Kidney capillary endothelial cell (primary cell): ENCODE data around the gene CBLIF.
"Not testable (repeated sequence)": the region's sequence is repeated elsewhere in the genome, so short reads cannot be mapped to it uniquely, and the experiment has no call there.

ENCODE experiments used
- DNase-seq: peaks from one replicate; pipeline ENCODE4 v3.0.0-alpha.2; 2018; ENCODE audit warnings: low spot score

CBLIF gene

DNA sequence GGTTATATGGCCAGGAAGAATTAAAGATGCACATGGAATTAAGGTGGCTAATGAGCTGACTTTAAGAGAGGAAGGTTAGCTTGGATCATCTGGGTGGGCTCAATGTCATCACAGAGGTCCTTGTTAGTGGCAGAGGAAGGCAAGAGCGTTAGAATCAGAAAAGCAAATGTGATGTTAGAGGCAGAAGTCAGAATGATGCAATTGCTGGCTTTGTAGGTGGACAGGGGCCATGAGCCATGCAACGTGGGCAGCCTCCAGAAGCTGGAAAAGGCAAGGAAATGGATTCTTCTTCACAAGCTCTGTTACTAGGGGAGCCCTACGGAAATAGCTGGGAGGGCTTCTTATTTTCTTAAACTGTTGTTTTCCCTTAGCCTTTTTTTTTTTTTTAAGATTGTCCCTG, 2.3 kb upstream of the CBLIF start:
- DNase-seq, result no peak

DNA sequence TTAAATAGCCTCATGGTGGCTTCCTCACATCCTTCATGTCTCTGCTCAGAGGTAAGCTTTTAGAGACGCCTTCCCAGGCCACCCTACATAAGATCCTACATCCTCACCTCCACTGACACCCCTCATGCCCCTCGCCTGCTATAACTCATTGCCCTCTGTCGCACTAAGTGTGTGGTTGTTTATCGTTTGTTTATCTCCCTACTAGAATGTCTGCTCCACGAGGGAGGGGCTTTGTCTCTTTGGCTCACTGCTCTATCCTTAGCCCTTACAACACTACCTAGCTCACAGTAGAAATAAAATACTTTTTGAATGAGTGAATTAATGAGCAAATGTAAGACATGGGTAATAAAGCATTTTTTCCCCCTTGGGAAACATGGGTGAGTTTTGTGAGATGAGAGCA, 1.3 kb upstream of the CBLIF start:
- DNase-seq, result no peak

DNA sequence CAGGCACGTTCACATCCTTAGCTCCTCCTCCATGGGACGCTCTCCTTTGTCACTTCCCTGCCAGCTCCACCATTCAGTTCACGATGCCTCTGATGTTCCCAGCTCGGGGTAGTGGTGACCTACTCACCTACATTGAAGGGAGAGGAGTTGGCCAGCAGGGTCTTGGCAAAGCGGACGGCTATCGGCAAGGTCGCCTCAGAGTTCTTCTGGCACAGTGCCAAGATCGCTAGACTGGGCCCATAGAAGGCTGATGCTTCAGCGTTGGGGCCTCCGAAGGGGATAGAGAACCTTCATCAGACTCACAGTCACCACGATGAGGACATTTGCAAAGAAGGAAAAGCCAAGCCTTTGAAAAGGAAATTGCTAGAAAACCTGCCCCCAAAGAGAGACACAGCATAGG, 3.0 kb downstream of the CBLIF start:
- no peak for DNase-seq

DNA sequence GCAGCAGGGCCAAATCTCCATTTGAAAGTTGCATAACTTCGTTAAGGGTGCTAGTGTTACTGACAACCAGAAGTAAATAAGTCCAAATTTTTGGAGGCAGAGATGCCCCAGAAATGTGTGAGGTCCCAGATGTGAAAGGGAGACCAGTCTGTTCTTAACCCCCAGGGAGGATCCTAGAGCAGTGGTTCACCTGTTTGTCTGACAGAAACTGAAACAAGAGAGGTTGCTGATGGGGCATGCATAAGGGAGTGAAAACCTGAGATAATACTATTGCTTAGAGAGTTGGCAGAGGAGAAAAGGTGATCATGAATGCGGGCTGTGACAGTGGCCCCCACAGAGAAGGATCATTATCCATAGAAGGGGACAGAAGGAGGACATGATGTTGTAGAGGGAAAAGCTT, 3.8 kb downstream of the CBLIF start:
- no peak for DNase-seq

DNA sequence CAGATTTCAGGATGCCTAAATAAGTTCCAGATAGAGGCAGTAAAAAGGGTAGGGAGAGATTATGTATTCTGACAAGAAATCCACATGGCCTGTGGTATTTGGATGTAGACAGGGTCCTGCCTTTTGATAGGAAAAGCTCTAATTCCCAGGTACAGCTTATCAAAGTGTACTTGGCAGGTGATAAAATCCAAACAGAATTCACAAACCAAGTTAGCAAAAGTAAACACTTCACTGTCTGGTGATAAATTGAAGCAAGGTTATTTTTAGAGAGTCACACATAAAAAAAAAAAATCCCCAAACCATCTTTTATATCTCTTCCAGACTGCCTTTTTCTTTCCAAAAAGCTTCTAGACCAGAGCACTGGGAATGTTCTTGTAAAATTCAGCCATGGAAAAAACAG, 5.7 kb downstream of the CBLIF start:
- DNase-seq, result no peak

DNA sequence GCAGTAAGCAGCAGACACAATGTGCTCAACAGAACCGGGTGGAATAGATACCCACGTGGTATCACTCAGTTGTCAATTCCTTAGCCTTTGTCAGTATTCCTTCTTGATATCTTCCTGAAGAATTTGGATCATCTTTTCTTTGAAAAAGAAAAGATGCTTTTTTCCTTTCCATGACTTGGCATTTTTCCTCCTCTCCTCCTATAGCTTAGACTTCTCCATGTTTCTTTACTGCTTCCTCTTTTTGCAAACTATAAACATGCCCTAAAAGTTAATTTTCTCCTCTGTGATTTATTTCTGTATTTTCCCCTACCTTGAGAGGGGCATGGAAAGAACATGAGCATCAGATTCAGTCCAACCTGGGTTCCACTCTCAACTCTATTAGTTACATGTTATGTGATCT, 11.7 kb downstream of the CBLIF start:
- no peak for DNase-seq

DNA sequence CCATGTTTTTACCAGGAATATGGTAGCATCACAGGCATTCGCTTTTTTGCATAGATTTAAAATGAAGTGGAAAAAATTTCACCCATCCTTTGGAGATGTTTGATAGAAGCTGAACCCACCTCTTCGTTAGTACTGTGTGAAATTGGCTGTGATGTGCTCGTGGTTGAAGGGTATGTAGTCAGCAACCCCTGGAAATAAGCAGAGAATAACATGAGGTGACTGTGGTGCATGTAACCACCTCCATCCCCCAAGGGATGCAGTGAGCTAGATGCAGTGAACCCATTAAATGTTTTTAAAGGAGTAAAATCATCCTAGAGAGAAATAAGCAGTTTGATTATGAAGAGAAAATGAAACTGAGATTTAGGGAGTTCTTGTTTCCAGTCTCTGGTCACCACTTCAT, 15.9 kb downstream of the CBLIF start:
- DNase-seq, result no peak

DNA sequence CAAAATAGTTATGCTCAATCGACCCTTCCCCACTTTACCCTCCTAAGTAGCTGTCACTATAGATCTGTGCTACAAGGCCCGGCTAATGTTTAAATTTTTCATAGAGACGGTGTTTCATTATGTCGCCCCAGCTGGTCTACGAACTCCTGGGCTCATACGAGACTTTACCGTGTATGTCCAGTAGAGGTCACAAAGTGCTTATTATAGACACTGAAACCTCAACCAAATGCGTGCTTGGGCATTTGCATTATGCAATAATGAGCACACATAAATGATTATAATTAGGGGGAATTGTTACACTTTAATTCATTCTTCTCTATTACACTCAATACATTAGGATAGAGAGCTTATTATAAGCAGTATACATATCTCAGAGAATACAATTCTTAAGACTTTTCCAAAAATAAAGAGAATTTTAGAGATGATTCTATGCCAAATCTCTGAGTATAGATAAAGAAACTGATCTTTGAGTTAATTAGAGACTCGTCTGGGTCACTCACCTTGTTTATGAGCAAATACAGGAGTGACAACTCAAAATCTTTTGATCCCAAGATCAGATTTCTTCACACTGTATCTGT, 22.2 kb downstream of the CBLIF start:
- peak; percentile 57 for DNase-seq

DNA sequence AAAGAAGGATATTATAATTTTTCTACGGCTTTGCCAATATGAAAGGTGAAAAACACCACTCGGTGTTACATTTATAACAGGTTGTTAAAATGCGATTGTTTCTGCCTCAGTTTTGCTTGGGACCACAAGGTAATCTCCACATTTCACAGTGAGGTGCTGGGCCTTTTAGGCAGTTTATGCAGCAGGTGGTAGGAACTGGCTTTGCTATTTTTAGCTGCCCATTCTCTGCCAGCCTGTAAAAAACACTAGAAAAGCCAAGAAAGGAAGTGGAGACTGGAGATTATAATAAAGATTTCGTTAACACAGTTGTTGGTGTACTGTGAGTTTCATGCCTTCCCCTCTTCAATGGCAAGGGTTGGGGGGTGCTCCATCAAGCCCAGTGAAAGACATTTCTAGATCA, 26.7 kb downstream of the CBLIF start:
- no peak for DNase-seq

DNA sequence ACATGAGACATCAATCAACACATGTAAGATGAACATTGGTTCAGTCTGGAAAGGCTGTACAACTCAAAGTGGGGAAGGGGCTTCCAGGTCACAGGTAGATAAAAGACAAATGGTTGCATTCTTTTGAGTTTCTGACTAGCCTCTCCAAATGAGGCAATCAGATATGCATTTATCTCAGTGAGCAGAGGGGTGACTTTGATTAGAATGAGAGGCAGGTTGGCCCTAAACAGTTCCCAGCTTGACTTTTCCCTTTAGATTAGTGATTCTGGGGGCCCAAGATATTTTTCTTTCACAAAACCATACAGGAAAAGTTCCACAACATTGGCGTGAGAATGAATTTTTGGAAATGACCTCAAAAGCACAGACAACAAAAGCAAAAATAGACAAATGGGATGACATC, 28.9 kb downstream of the CBLIF start:
- DNase-seq, result not testable (repeated sequence)

DNA sequence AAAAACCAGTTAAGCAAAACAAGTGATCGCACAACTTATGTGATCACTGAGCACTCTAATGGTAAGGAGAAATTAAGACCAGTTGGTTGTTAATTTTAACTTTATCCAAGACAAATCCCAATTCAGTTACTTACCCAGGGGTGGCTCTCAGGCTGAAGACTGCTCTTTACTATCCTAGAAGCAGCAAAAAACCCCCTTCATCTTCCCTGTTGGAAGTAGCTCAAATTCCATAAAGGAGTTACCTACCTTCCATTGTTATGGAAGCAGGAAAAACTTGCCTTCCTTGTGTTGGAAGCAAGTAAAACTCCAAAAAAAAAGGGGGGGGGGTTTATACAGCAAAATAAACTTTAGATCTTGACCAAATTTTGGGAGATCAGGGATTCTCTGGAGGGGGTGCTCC, 29.5 kb downstream of the CBLIF start:
- no peak for DNase-seq

DNA sequence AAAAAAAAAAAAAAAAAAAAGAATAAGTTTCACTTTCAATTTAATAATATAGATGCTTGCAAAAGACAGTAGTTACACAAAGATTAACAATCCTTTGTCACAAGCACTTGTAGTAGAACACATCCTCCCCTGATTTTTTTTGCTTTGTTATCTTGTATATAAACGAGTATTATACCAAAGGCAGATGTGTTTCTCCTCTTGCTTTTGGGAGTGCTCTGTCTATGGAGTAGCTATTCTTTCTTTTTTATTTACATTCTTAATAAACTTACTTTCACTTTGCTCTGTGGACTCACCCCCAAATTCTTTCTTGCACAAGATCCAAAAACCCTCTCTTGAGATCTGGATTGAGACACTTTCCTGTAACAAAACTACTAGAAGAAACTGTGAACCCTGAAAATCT, 31.3 kb downstream of the CBLIF start:
- no peak for DNase-seq

DNA sequence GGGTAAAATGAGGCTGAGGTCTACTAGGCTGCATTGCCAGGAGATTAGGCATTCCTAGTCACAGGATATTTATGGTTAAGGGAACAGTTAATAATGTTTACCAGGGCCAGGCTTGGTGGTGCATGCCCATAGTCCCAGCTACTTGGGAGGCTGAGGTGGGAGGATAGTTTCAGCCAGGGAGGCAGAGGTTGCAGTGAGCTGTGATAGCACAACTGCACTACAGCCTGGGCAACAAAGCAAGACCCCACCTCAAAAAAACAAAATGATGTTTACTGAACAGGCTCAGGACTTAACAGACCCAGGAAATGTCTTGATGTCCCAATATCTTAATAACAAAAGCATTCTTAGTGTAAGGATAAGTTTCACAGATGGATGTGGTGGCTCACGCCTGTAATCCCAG, 31.9 kb downstream of the CBLIF start:
- no peak for DNase-seq

DNA sequence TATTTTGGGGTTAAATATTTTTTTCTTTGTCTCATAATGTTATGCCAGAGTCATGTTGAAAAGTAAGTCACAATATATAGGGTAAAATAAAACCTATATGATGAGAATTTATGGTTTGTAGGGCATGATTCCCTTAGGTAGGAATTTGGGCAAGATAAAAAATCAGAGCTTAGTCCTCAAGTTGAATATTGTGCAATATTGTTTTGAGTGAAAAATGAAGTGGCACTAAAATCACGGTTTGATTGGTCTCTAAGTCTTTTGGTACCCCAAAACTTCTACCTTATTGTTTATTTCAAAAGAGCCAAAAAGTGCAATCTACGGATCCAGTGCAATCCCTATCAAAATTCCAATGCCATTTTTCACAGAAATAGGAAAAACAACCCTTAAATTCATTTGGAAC, 33.1 kb downstream of the CBLIF start:
- no peak for DNase-seq

DNA sequence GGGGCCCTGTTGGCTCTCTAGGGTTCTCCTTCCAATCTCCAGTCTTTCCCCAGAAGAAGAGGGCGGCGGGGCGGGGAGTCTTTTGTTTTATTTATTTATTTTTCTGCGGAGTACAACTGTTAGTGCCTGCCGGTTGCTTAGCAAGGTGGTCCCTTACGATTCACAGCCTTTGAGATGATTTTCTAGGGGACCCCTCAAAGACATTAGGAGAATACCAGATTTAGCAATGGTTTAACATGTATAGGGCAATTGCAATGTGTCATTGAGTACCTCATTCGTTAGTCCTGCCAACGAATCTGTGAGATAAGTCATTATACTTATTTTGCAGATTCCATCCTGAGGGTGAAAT, 34.4 kb downstream of the CBLIF start:
- DNase-seq, result no peak

DNA sequence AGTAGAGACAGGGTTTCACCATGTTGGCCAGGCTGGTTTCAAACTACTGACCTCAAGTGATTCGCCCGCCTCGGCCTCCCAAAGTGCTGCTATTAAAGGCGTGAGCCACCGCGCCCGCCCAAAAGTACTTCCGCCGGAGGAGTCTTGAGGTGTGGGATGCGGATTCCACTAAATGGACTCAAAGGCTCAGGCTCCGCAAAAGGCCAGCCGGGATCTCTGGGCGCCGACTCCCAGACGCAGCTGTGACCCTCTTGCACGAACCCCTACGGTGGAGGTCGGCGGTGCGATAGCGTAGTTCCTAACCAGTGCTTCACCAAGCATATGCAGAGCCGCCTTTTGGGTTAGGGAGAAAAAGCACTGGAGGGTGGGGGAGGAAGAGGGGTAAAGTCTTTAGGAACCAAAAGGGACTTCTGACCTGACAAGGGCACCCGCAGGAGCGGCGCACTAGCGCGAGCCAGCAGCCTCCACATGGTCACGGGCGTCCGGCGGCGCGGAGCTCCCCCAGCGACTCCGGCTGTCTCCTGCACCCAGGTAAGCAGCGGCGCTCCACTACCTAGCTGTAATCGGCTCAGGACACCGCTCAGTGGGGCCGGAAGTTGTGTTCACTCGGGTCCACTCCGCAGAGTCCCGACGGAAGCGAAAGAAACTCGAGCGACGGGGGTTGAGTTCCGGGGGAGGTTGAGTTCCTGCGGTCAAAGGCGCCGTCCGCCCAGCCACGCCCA, 34.9 kb downstream of the CBLIF start, which contains the start of gene MRPL16:
MRPL16 (minus strand) TSS at position 590 of the 722 bp plus-strand sequence; CDS start at position 470, 120 bp downstream.
- peak; percentile 70 for DNase-seq

DNA sequence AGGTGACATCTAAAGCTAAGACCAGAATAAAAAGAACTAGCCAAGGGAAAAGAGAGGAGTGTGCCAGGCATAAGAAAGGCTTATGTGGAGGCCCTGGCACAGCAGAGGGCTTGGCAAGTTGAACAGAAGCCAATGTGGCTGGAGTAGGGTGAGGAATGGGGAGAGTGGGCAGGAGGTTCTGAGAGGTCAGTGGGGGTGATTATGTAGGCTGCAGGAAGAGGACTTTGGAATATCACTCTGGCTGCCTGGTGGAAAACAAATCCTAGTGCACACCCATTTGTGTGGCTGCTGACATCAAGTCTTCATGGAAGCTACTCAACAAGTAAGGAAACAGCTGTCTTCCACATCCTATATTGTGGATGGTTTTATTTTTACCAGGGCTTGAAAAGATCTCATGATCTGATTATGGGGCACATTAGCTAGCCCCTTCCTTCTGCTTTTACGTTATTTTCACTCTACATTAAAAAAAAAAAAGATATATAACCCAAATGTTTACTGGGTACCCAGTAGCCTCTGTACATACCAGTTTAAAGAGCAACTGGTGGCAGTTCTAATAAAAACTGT, 38.2 kb downstream of the CBLIF start:
- no peak for DNase-seq

DNA sequence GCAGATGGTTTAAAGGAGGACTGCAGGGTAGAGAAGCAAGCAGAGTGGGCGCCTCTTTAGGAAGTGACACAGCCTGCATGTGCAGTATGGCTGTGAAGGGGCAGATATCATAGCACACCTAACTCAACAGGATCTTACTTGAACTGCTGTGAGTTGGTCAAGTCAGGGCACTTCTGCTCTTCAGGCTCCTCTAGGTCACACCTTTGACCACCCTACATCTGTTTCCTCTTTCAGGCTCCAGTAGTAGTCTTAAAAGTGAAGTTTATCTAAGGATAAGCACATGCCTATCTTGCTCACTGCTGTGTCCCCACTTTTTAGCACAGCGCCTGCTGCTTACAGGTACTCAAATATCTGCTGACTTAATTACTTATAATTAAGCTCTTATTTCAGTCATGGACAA, 41.2 kb downstream of the CBLIF start:
- DNase-seq, result no peak

DNA sequence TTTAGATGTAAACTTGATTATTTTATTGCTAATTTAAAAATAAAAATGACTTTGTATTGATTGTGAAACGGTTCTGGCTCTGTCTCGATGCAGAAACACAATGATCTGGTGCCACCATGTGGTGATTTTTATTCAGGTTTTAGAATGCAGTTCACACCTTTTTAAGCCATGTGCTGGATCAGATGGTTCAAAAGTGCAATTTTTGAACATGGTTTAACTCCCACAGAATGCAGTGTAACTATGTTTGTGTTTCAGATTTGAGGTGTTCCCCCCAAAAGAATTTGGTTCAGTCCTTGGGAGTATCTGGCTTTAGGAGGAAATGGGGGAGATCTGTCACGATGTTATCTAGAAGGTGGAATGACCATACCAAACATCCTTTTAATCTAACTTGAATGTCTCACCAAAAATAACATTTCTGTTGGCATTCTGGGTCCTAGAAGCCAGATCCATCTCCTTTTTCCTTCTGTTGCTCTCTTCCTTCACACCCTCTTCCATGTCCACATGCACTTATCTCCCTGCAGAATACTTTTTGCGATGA, 42.6 kb downstream of the CBLIF start:
- DNase-seq, result peak; percentile 63

DNA sequence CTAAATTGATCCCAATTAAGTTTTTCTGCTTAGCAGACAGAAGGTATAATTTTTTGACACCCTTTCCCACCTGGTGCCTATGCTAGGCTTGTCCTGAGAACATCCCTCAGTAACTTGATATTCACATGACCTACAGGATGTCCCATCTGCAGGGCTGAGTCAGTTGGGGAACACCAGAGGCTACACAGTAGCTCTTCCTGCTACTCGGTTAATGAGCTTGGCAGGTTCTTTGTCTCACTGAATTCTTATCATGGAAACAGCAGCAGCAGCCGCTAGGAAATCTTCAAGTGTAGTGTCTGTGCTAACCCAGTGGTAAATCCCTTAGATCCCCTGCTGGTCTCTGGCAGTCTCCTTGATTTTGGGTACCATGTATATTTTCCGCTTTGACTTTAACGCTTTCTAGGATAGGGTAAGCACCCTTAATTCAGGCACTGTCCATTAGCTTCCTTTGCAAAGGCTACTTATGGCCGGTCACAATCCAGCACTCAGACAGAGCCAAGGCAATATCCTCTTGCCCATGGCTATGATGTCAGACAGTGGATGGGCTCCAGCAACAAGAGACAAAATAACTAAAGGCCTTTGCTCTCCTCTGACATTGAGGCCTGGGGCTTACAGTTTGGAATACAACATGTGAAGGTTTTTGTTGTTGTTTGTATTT, 43.2 kb downstream of the CBLIF start:
- peak; percentile 35 for DNase-seq

DNA sequence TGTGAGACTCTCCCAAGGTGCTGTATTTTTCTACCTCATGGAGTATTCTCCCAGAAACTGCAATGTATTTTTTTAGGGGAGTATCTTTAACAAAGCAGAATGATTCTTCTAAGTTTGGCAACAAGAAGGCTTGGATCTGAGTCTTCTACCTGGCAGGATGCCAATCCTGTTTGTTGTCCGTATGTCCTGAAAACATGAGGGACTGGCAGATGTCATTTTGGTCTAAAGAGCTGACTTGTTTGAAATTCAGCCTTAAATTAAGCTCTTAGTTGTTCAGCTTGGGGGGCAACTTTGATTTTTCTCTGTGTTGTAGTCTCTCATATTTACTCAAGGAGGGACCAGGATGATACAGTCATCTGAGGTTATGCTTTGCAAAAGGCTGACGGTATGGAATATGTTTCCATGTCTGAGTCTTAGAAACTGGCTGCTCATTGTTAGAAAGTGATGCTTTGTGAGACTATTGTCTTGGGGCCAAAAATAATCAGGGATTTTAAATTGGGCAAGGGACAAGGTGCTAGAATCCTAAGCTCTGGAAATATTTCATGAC, 44.1 kb downstream of the CBLIF start:
- DNase-seq, result no peak

DNA sequence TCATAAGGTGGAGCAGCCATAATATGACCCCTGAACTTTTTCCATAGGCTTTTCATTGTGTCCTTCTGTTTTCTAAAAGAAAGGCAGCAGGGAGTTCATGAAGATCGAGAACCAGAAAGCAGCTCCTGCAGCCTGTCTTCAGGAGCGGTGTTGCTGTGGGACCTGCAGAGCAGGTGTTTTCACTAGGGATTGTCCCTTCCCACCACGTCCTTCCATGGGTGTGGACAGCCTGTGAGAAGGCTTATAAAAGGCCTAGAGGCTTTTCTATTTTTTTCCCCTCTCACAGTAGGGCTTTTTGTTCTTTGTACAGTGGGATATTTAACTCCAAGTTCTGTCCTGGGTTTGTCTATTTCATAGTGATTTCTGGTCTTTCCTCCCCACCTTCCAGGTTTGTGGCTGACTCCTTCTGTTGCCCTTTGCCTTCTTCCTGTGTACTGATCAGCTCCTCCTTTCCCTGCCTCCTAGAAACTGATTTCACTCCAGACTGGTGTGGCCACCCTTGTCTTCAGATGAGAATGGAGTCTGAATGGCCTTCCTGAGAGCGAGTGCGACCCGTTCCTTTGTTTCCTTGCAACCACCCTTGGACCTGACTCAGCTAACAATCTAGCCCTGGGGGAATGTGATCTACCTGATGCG, 44.8 kb downstream of the CBLIF start:
- no peak for DNase-seq
